ENCODE results near the gene SLC7A5. TPM values are rescaled to one million over a fixed set of nuclear protein-coding genes. Genes with fewer than 3 reads are reported as not detected.
"Not testable (repeated sequence)": the region's sequence is repeated elsewhere in the genome, so short reads cannot be mapped to it uniquely, and the experiment has no call there.

Gene SLC7A5
- polyA plus RNA-seq, 4 donors, result 4.4 to 13.0 (median 5.0) TPM

DNA sequence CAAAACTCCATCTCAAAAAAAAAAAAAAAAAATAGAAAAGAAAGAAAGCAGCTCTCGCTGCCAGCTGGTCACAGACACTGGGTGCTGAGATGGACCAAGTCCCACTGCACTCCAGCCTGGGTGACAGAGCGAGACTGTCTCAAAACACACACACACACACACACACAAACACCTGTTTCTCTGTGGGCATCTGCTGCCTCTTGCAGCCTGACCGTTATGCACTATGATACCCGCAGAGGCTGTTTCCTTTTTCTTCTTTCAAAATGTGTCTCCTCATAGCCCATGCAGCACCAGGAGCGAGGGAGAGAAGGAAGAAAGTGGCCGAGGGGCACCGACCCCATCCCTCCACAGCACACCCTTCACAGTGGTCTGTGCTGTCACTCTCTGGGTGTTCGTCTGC, 66.6 kb downstream of the SLC7A5 start:
- DNase-seq (ENCODE audit: low read depth in 4 of 4, low spot score in 3 of 4), result no peak

DNA sequence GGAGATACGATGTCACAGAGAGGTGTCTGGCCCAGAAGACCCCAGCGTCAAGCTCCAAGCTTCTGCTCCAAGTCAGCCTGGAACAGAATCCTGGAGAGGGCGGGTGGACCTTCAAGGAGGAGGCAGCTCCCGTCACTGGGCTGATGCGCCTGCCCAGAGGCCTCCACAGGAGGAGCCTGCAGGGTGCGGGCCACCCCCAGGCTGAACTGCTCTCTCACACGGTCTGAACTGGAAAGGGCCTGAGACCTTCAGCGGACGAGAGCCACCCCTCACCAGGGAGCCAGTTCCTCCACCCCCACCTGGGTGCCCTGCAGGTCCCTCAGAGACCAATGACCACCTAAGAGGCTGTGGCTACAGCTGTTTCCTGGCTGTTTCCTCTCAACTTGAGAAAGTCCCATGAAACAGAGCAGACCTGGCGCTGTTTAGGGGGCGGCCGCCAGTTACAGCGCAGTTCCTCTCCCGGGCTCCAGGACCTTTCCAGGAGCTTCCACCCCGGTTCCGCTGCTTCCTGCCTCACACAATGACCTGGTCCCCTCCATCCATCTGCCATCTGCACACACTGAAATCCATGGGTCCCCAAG, 67.5 kb downstream of the SLC7A5 start:
- no peak for DNase-seq (ENCODE audit: low read depth in 4 of 4, low spot score in 3 of 4)

DNA sequence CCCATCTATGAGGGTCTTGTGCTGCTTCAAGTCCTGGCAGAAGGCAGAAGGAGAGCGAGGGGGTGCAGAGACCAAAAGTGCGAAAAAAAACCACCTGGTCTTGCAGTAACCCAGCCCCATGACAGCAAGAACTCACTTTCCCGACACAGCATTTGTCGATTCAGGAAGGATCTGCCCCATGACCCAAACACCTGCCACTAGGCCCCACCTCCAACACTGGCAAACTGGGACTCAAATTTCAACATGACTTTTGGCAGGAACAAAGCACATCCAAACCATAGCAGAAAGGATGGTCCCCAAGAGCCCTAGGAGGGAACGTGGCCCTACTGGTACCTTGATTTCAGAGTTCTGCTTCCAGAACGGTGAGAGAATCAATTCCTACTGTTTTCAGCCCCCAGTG, 68.8 kb downstream of the SLC7A5 start:
- DNase-seq (ENCODE audit: low read depth in 4 of 4, low spot score in 3 of 4), result no peak

DNA sequence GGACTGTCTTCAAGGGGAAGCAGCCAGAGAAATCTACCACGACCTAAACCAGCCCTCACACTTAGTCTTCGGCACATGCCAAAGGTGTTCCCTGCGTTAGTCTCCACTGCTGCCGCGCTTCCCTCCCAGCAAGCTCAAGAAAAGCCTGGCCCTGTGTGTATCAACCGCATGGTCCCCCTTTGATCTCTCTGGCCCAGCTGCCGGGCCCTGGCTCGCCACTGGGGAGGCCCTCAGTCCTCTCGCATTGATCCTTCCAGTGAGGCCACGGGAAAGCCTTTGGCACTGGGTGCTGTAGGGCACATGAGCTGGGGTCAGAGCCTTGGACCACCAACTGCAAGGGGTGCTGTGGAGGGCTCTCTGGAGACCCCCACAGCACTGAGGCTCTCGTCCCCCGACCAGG, 74.0 kb downstream of the SLC7A5 start:
- no peak for DNase-seq (ENCODE audit: low read depth in 4 of 4, low spot score in 3 of 4)

DNA sequence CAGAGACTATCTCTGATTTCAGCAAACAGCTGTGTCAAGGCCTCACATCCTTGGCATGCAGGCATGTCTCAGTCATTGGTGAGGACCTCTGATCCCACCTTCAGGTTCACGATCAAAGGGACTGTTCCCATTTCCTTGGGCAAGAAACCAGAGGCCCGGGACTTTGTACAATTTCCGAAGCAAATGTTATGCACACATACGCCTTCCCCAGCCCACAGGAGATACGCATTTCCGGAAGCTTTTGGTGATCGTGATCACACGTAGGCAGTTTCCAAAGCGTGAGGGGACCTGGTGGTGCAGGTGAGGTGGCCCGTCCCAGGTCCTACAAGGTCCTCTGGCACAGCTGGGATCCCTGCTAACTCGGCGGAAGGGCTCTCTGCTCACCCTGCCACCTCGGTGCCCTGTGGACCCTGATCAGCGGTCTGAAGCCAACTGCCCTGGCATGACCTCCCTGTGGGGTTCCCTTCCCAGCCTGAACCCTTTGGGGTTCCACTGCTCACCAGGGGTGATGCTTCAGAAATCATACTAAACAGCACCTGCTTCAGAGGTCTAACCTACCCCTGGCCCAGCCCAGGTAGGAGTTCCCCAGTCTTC, 74.7 kb downstream of the SLC7A5 start:
- DNase-seq (ENCODE audit: low read depth in 4 of 4, low spot score in 3 of 4), result no peak

GRCh38 chr16:87792205-87792565, 77.1 kb downstream of the SLC7A5 start:
- no peak for DNase-seq (ENCODE audit: low read depth in 4 of 4, low spot score in 3 of 4)

DNA sequence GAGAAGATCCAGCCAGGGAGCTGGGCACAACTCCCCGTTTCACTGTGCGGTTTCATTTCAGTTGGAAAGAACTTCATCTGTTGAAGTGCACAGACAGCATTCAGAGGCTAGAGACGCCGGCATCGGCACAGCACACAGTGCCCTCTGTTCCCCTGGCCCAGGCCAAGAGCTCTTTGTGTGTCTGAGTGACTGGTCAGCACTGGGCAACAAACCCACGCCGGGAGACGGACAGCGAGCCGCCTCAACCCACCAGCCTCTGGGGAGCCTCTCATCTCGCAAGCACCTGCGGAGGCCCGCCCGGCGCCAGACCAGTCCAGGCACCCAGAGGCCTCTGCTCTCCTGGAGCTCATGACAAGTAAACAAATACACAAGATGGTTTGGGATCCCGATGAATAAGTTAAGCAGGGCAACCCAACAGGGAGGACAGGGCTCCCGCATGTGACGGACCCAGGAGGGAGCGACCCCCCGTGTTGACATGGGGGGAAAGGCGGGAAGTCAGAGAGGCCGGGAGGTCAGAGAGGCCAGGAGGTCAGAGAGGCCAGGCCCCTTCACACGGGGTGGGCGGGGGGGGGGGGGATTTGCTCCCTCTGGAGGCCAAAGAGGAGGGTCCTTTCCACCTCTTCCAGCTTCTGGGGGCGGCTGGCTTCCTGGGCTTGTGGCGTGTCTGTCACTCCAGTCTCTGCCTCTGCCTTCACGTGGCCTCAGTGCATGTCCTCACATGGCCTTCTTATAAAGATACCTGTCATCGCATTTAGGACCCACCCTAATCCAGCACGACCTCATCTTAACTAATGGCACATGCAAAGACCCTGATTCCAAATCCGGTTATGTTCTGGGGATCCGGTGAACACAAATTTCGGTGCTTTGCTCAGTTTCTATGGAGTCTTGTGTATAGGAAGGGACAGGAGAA, 77.8 kb downstream of the SLC7A5 start:
- DNase-seq (ENCODE audit: low read depth in 4 of 4, low spot score in 3 of 4), result no peak

DNA sequence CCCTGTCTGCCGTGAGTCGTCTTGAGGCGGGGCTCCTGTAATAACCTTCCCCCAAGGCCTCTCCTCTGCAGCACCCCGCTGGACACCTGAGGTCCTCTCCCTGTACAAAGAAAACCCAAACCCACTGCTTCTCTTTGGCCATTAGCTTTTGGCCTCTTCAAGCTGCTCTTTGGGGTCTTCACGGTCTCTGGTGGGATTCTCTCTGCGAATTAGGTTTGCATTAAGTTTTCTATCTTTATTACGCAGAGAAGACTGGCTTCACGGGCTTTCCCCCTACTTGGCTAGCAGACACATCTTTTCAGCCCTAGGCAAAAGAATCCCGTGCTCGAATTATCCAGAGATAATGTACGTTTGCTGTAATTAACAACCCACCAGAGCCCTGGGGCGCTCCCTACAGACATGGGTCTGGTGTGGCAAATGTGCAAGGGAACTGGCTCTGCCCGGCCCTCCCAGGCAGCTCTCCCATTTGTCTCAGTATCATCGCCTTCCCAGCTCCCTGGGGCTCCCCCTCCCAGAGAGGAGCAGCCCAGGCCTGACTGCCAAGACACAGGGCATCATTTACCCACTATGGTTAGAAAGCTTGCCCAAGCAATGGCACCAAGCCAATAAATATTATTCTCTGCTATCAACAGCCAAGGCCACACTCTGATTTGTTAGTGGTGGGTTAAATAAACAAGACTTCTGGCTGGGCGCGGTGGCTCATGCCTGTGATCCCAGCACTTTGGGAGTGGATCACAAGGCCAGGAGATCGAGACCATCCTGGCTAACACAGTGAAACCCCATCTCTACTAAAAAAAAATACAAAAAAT, 78.8 kb downstream of the SLC7A5 start:
- no peak for DNase-seq (ENCODE audit: low read depth in 4 of 4, low spot score in 3 of 4)

- no peak for DNase-seq (ENCODE audit: low read depth in 4 of 4, low spot score in 3 of 4)
Observed at GRCh38 chr16:87789437-87790291, 79.6 kb downstream of the SLC7A5 start.

GRCh38 chr16:87788730-87789436, 80.4 kb downstream of the SLC7A5 start:
- DNase-seq (ENCODE audit: low read depth in 4 of 4, low spot score in 3 of 4), result not testable (repeated sequence)

DNA sequence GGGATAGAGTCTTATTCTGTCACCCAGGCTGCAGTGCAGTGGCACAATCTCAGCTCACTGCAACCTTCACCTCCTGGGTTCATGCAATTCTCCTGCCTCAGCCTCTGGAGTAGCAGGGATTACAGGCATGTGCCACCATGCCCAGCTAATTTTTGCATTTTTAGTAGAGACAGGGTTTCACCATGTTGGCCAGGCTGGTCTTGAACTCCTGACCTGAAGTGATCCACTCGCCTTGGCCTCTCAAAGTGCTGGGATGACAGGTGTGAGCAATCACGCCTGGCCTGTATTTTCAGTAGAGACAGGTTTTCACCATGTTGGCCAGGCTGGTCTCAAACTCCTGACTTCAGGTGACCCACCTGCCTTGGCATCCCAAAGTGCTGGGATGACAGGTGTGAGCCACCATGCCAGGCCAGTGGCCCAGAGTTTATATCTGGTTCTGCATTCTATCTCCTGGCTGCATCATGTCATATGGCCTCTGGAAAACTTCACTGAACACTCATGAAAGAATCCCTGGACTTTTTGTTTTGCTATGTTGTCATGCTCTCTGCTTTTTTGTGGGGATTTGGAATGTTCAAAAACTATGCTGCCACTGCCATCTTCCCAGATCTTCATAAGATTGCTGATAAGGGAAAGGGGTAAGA, 81.7 kb downstream of the SLC7A5 start:
- DNase-seq (ENCODE audit: low read depth in 4 of 4, low spot score in 3 of 4), result not testable (repeated sequence)

DNA sequence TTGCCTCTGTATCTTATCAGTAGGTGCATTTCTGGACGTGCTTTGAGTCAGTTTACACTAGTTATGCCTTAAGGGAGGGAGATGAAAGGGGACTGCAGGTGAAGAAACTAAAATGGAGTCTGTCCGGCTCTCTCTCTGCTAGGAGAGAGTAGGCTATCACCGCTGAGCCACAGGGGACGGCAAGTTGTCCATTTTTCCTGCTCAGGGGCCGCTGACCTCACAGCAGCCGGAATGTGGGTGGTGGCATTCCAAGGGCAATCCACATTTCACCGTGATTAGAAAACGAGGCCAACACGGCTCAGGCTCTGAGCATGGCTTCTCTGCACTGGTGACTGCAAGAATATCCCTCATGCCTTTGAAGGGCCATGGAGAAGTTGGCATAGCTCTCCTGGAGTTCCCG, 84.5 kb downstream of the SLC7A5 start:
- no peak for DNase-seq (ENCODE audit: low read depth in 4 of 4, low spot score in 3 of 4)

GRCh38 chr16:87782033-87782432, 87.3 kb downstream of the SLC7A5 start:
- DNase-seq (ENCODE audit: low read depth in 4 of 4, low spot score in 3 of 4), result no peak

DNA sequence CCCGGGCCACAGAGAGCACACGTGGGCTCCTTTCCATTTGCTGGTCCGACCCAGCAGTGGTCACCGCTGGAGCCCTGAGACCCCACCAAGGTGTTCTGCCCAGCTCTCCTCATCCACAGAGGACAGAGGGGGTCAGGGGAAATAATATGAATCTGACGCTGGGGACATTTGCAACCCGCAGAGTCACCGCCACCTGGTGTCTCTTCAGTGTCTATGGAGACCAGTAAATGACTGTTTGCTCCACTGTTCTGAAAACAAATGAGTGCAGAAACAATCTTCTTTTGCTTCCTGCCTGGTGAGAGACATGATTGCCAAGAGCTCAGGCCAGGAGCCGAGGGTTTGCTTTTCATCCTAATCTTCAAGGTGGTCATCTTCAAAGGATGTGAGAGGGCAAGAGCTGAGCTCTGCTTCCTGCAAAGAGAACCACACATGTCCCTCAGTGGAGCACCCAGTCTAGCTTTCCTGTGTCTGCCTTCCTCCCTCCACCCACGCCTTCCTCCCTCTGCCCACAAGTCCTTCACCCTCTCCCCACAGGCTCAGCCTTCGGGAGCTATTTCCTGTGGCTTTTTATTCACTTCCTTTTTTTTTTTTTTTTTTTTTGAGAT, 88.8 kb downstream of the SLC7A5 start:
- DNase-seq (ENCODE audit: low read depth in 4 of 4, low spot score in 3 of 4), result no peak

Other genes with a start within 250 kb of the SLC7A5 start
- gene KLHDC4, start 103.5 kb downstream of the SLC7A5 start, polyA plus RNA-seq (ENCODE audit: insufficient read length in 4 of 4), result 10 to 100 TPM; 20.7 to 42.1 (median 24.9) TPM
- under 1 TPM; 0.07 to 0.27 (median 0.19) TPM for gene CA5A, start 67.0 kb upstream of the SLC7A5 start, polyA plus RNA-seq (ENCODE audit: insufficient read length in 4 of 4)
- 10 to 100 TPM; 14.9 to 29.2 (median 24.4) TPM for gene BANP, start 81.9 kb upstream of the SLC7A5 start, polyA plus RNA-seq (ENCODE audit: insufficient read length in 4 of 4)